Gastrocnemius medialis (tissue), 4 donors: ENCODE data around the gene ACTA1. TPM values are rescaled to one million over a fixed set of nuclear protein-coding genes. Genes with fewer than 3 reads are reported as not detected.
A peak's percentile ranks its signal among the peaks of the same experiment; 100 is the strongest.

Experiments used
- ATAC-seq, 2 donors: fragments of 150-250 bp; one replicate each; pipeline ENCODE4 v1.9.1; 2016
- DNase-seq, 2 donors: peaks; one replicate each; pipeline ENCODE4 v3.0.0-alpha.2; 2019
- H3K27ac ChIP-seq, 4 donors: fragments of 200-600 bp; sonication (generic); 1 replicate in 1 of 4; 2 replicates in 3 of 4; pipeline ENCODE4 v1.5.1; 2016 to 2018; ENCODE audit warnings: mild to moderate bottlenecking in 2 of 4, moderate library complexity in 1 of 4
- H3K27me3 ChIP-seq, 3 donors: fragments of 200-600 bp; sonication (generic) in 2 of 3; 1 replicate in 1 of 3; 2 replicates in 2 of 3; pipeline versions ENCODE4 v1.5.1 to v1.6.0; 2016 to 2019; ENCODE audit warnings: mild to moderate bottlenecking in 1 of 3, moderate library complexity in 1 of 3
- H3K36me3 ChIP-seq, 2 donors: fragments of 200-600 bp; sonication (generic) in 1 of 2; one replicate each; pipeline ENCODE4 v1.5.1; 2017 to 2018
- H3K4me1 ChIP-seq, 2 donors: fragments of 200-600 bp; sonication (generic) in 1 of 2; one replicate each; pipeline ENCODE4 v1.5.1; 2016 to 2017; ENCODE audit warnings: mild to moderate bottlenecking in 2 of 2
- H3K4me3 ChIP-seq, 4 donors: fragments of 200-600 bp; sonication (generic) in 3 of 4; 1 replicate in 1 of 4; 2 replicates in 3 of 4; pipeline ENCODE4 v1.5.1; 2016 to 2019; ENCODE audit warnings: mild to moderate bottlenecking in 2 of 4
- H3K9me3 ChIP-seq, 3 donors: fragments of 200-600 bp; sonication (generic) in 2 of 3; 1 replicate in 1 of 3; 2 replicates in 2 of 3; pipeline ENCODE4 v1.5.1; 2016 to 2019
- POLR2A ChIP-seq, 2 donors: fragments of 450-650 bp; IDR thresholded peaks; one replicate each; pipeline ENCODE4 v1.6.1; 2017; ENCODE audit warnings: antibody characterized with exemption in 2 of 2, mild to moderate bottlenecking in 2 of 2, moderate library complexity in 2 of 2
- in situ Hi-C, 4 donors: fragments of 200-750 bp; cut with MboI; loops; one replicate each; pipeline versions ENCODE4 v1.15.0 to v1.8.0; 2017; ENCODE audit warnings: low sequenced_read_pairs in 4 of 4
- intact Hi-C: fragments of 100-400 bp; cut with DNase I; formaldehyde crosslinking; loops from one replicate; pipeline ENCODE4 v1.15.1; 2023; ENCODE audit warnings: low total_unique reads
- total RNA-seq, 4 donors: library from RNA; depleted of rRNA; stranded (reverse); fragments of >200 nt; gene quantifications; one replicate each; pipeline versions ENCODE4 v1.1.0 to v1.2.3, GENCODE V29; 2016
- TF ChIP-seq, protein P1 (sequence below), 5 experiments: fragments of 450-650 bp in 3 of 5; fragments of 200-600 bp in 2 of 5; sonication (generic) in 2 of 5; IDR thresholded peaks in 4 of 5; conservative IDR thresholded peaks in 1 of 5; 1 replicate in 4 of 5; 2 replicates in 1 of 5; pipeline ENCODE4 v1.5.1; 2016 to 2019; ENCODE audit warnings: antibody characterized with exemption in 5 of 5, mild to moderate bottlenecking in 3 of 5, moderate library complexity in 3 of 5

The ACTA1 gene
- total RNA-seq, 4 donors from 2014 or later: 2,912 to 35,934 (median 16,282) TPM

DNA sequence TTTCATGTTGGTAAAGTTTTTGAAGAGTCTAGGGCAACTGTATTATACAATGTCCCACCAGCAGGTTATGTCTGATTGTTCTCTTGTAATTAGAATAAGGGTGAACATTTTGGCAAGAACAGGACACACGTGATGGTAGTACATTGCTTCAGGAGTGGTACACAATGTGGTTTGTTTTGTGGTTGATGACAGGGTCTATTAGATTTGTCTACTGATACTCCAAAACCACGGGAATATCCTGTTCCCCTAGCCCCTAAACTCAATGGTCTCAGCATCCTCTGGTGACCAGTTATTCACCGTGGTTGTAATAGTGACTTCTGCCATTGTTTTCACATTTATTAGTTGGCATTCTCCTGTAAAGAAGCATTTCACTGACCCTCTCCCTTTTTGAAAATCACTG lies 22.1 kb upstream of the ACTA1 start:
- Histone ChIP-seq H3K27ac (no peak overlapping the region), H3K27me3 (no peaks in the 10 kb centered on the region), H3K4me3 (no peak overlapping the region), H3K4me1 (peaks cover 2 to 4% of the 10 kb centered on the region in 2 donors), H3K36me3 (peaks cover 0 to 57% of the 10 kb centered on the region in 2 donors), H3K9me3 (no peaks in the 10 kb centered on the region)
- in situ Hi-C loops: no loop called here
- intact Hi-C loops: no loop called here
- DNase-seq (no peak), ATAC-seq (no peak)
- TF ChIP-seq, protein P1, sequence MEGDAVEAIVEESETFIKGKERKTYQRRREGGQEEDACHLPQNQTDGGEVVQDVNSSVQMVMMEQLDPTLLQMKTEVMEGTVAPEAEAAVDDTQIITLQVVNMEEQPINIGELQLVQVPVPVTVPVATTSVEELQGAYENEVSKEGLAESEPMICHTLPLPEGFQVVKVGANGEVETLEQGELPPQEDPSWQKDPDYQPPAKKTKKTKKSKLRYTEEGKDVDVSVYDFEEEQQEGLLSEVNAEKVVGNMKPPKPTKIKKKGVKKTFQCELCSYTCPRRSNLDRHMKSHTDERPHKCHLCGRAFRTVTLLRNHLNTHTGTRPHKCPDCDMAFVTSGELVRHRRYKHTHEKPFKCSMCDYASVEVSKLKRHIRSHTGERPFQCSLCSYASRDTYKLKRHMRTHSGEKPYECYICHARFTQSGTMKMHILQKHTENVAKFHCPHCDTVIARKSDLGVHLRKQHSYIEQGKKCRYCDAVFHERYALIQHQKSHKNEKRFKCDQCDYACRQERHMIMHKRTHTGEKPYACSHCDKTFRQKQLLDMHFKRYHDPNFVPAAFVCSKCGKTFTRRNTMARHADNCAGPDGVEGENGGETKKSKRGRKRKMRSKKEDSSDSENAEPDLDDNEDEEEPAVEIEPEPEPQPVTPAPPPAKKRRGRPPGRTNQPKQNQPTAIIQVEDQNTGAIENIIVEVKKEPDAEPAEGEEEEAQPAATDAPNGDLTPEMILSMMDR (IDR thresholded peaks at IDR 0.05 in 4 of 5, conservative IDR thresholded peaks at IDR 0.05 in 1 of 5): no peak
- no peak for TF ChIP-seq POLR2A (IDR thresholded peaks at IDR 0.05)

DNA sequence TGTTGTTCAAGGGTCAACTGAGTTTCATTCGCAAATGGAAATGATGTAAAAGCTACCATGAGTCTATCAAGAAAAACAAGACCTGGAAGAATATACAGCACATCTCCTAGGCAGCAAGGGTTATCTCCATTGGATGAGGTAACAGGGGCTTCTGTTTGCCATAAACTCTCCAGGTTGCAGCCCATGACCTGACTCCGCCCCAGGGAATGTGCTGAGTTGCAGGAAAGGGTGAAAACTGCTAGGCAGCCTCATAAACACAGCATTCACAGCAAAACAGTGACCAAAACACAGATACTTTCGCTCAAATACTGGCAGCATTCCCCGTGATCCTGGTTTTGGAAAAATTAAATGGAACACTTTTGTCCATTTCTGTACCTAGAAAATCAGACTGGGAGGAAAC lies 20.2 kb upstream of the ACTA1 start:
- intact Hi-C loops: no loop called here
- no peak for DNase-seq
- H3K4me3 ChIP-seq: no peak overlapping the region
- in situ Hi-C loops: no loop called here
- H3K36me3 ChIP-seq: peaks cover 0 to 53% of the 10 kb centered on the region in 2 donors
- no peak overlapping the region for H3K27ac ChIP-seq
- no peak for ATAC-seq
- no peaks in the 10 kb centered on the region for H3K4me1 ChIP-seq
- TF ChIP-seq POLR2A (IDR thresholded peaks at IDR 0.05): no peak
- TF ChIP-seq, protein P1 (IDR thresholded peaks at IDR 0.05 in 4 of 5, conservative IDR thresholded peaks at IDR 0.05 in 1 of 5): no peak
- H3K9me3 ChIP-seq: no peaks in the 10 kb centered on the region
- H3K27me3 ChIP-seq: no peaks in the 10 kb centered on the region

DNA sequence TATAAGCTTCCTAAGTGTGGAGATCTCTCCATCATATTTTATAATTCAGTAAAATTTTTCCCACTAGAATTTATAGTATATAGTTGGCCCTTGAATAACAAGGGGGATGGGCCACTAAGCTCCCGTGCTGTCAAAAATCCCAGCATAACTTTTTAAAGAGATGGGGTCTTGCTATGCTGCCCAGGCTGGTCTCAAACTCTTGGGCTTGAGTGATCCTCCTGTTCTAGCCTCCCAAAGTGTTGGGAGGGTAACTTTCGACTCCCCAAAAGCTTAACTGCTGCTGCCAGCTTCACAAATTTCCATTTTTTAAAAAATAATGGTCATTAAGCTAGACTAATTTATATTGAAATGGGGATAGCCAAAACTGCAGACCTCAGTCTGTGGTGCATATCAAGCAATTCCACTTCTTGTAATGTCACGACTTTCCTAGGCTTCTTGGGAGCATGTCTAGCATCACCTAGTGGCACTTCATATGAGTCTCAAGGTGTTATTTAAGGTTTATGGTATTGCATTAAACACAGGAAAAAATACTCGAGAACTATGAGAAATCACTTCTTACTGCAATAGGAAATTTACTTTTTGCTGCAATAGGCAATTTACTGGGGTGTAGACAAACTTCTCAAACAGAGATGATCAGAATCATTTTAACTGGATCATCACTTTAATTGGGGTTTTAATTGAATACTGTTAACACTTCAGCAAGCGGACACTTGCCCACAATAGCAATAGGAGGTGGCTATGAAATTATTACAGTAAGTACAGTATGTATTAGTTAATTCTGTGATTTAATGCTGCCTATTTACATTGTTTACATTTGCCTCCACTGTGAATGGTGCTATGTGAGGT lies 19.3 kb upstream of the ACTA1 start:
- no peaks in the 10 kb centered on the region for H3K9me3 ChIP-seq
- ATAC-seq (peak; percentile 66 to 72), DNase-seq (no peak)
- no peak overlapping the region for H3K4me3 ChIP-seq
- in situ Hi-C loops: no loop called here
- H3K4me1 ChIP-seq: no peaks in the 10 kb centered on the region
- no peak overlapping the region for H3K27ac ChIP-seq
- intact Hi-C loops: loop anchor here (1.0 kb wide), 1 partner anchor 83 kb away; no protein-coding TSS in a partner anchor
- no peaks in the 10 kb centered on the region for H3K27me3 ChIP-seq
- peaks cover 0 to 53% of the 10 kb centered on the region in 2 donors for H3K36me3 ChIP-seq
- TF ChIP-seq, protein P1 (IDR thresholded peaks at IDR 0.05 in 4 of 5, conservative IDR thresholded peaks at IDR 0.05 in 1 of 5): peak; percentile 53 to 70 (median 64)
- TF ChIP-seq POLR2A (IDR thresholded peaks at IDR 0.05): no peak

DNA sequence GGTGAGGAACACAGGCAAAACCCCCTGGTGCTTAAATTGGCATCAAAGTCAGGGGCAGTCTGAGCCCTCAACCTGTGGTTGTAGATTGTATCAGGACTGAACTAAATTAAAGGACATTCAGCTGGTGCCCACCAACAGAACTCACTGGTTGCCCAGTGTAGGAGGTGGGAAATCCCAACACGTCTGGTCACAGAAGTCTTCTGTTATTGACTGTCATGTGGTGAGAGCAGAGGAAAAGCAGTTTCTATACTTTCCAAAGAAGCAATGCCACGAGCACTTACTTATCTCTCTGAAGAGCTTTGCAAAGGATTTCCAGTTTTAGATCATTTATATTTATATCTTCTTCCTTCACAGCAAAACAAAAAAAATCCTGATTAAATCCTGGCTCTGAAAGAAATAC lies 15.0 kb upstream of the ACTA1 start:
- DNase-seq: no peak
- Histone ChIP-seq H3K36me3 (peaks cover 0 to 60% of the 10 kb centered on the region in 2 donors), H3K4me3 (no peak overlapping the region), H3K4me1 (no peaks in the 10 kb centered on the region), H3K9me3 (no peaks in the 10 kb centered on the region), H3K27ac (no peak overlapping the region), H3K27me3 (no peaks in the 10 kb centered on the region)
- in situ Hi-C loops: no loop called here
- ATAC-seq: no peak
- no peak for TF ChIP-seq POLR2A (IDR thresholded peaks at IDR 0.05)
- TF ChIP-seq, protein P1 (IDR thresholded peaks at IDR 0.05 in 4 of 5, conservative IDR thresholded peaks at IDR 0.05 in 1 of 5): no peak
- intact Hi-C loops: no loop called here
